COR-L47 (cell line): Measurements from ENCODE around the gene FUOM.

Source experiments
- DNase-seq: peaks from one replicate; lab custom pipeline; 2025; lab: John Stamatoyannopoulos, UW

The FUOM gene

GRCh38 chr10:133366751-133367150 lies 8.9 kb upstream of the FUOM start:
- DNase-seq: no peak

GRCh38 chr10:133366130-133366478 lies 8.3 kb upstream of the FUOM start:
- DNase-seq: no peak

GRCh38 chr10:133365461-133366129 lies 7.8 kb upstream of the FUOM start:
- DNase-seq: no peak

GRCh38 chr10:133364645-133365431 lies 7.0 kb upstream of the FUOM start:
- no peak for DNase-seq

GRCh38 chr10:133362846-133363245 lies 5.0 kb upstream of the FUOM start:
- no peak for DNase-seq

GRCh38 chr10:133361773-133362441 lies 4.1 kb upstream of the FUOM start:
- no peak for DNase-seq

- no peak for DNase-seq
Measured at GRCh38 chr10:133361227-133361626, 3.4 kb upstream of the FUOM start.

GRCh38 chr10:133359972-133360610 lies 2.3 kb upstream of the FUOM start:
- DNase-seq: no peak

- peak; percentile 63 for DNase-seq
Measured at GRCh38 chr10:133359554-133359971, 1.7 kb upstream of the FUOM start.

- DNase-seq: no peak
Measured at GRCh38 chr10:133358925-133359310, 1.1 kb upstream of the FUOM start.

GRCh38 chr10:133358162-133358924 lies 524 bp upstream of the FUOM start:
- no peak for DNase-seq

GRCh38 chr10:133356549-133357284 lies 1.1 kb downstream of the FUOM start:
- DNase-seq: no peak

- DNase-seq: no peak
Measured at GRCh38 chr10:133355991-133356390, 1.8 kb downstream of the FUOM start.

- no peak for DNase-seq
Measured at GRCh38 chr10:133355266-133355665, 2.6 kb downstream of the FUOM start.

- DNase-seq: no peak
Measured at GRCh38 chr10:133354672-133355240, 3.1 kb downstream of the FUOM start.

- no peak for DNase-seq
Measured at GRCh38 chr10:133353988-133354605, 3.7 kb downstream of the FUOM start.

- DNase-seq: no peak
Measured at GRCh38 chr10:133353202-133353959, 4.4 kb downstream of the FUOM start.

GRCh38 chr10:133351408-133352318 lies 6.2 kb downstream of the FUOM start:
- DNase-seq: no peak

GRCh38 chr10:133350950-133351329 lies 6.9 kb downstream of the FUOM start:
- no peak for DNase-seq
